Bladder microvascular endothelial cell (primary cell): ENCODE measurements around the gene CACNA2D1. TPM values are rescaled to one million over a fixed set of nuclear protein-coding genes. Genes with fewer than 3 reads are reported as not detected.

ENCODE experiments used
- total RNA-seq: library from RNA; depleted of rRNA; stranded (reverse); fragments of >200 nt; gene quantifications from 2 replicates; pipeline ENCODE4 v1.2.3, GENCODE V29; 2014

The CACNA2D1 gene
- total RNA-seq: 12.8 and 24.1 TPM in 2 replicates

GRCh38 chr7:82443547-82444219 is at the start of gene CACNA2D1:
CACNA2D1 (minus strand) TSS chr7:82443777.

